A549 (cell line): Measurements from ENCODE around the gene RGSL1.

Experiments
- CTCF ChIP-seq: fragments of >200 bp; sonication (Bioruptor Twin); formaldehyde crosslinking; IDR thresholded peaks from 3 replicates; pipeline ENCODE4 v1.5.1; 2016
- POLR2A ChIP-seq: IDR thresholded peaks from 2 replicates; pipeline ENCODE4 v1.6.1; 2012; ENCODE audit warnings: mild to moderate bottlenecking, low read length
- RAD21 ChIP-seq, 2 experiments: fragments of >200 bp in 1 of 2; sonication (Bioruptor Twin) in 1 of 2; formaldehyde crosslinking in 1 of 2; IDR thresholded peaks in 1 of 2; conservative IDR thresholded peaks in 1 of 2; 2 replicates in 1 of 2; 3 replicates in 1 of 2; pipeline ENCODE4 v1.6.1; 2012 to 2018; ENCODE audit warnings: inconsistent platforms in 1 of 2
- SMC3 ChIP-seq: fragments of >200 bp; sonication (Bioruptor Twin); formaldehyde crosslinking; IDR thresholded peaks from 3 replicates; pipeline ENCODE4 v1.6.1; 2018; ENCODE audit warnings: inconsistent platforms
- SREBF2 ChIP-seq: fragments of 450-650 bp; IDR thresholded peaks from 2 replicates; pipeline ENCODE4 v1.6.1; 2014; ENCODE audit warnings: mild to moderate bottlenecking, moderate library complexity
- USF2 ChIP-seq: fragments of 450-650 bp; IDR thresholded peaks from 2 replicates; pipeline ENCODE4 v1.6.1; 2014; ENCODE audit warnings: antibody characterized with exemption

GRCh38 chr1:182426442-182427430, 23.2 kb upstream of the RGSL1 start:
- no peak for TF ChIP-seq CTCF
- TF ChIP-seq SREBF2: no peak
- no peak for TF ChIP-seq RAD21 (conservative IDR thresholded peaks at IDR 0.05 in 1 of 2, IDR thresholded peaks at IDR 0.05 in 1 of 2)
- no peak for TF ChIP-seq POLR2A
- TF ChIP-seq SMC3: no peak
- no peak for TF ChIP-seq USF2
